H1 (cell line): ENCODE measurements around the gene CCSER2. TPM values are rescaled to one million over a fixed set of nuclear protein-coding genes. Genes with fewer than 3 reads are reported as not detected.

Experiments used
- CTCF ChIA-PET: fragments of 300-600 bp; sonication (Branson Sonifier 250); formaldehyde crosslinking; loops from one replicate; lab custom pipeline; 2021; ENCODE audit not compliant: partially characterized antibody; lab: Charles Lee
- POLR2A ChIA-PET: fragments of 300-600 bp; sonication (Branson Sonifier 250); formaldehyde crosslinking; loops from one replicate; lab custom pipeline; 2021; ENCODE audit warnings: inconsistent platforms; ENCODE audit not compliant: partially characterized antibody; lab: Charles Lee
- DNase-seq, 2 experiments: peaks; one replicate each; pipeline versions ENCODE4 v3.0.0 to v3.0.0-alpha.2; 2010 to 2022; ENCODE audit warnings: low spot score in 2 of 2, low read depth in 1 of 2, mixed read lengths in 1 of 2
- FAIRE-seq: peaks from 2 replicates; lab custom pipeline; 2011; peaks lifted over from hg19 to GRCh38; lab: Jason Lieb, UNC
- H2AFZ ChIP-seq: 2 replicates; pipeline ENCODE4 v1.8.1; 2012; ENCODE audit warnings: low read length, inconsistent platforms
- H2AK5ac ChIP-seq: 2 replicates; pipeline ENCODE4 v1.6.1; 2013; ENCODE audit warnings: low read depth, low read length
- H2BK120ac ChIP-seq: replicated peaks from 2 replicates; pipeline ENCODE3; 2013; ENCODE audit warnings: low read depth, low read length, inconsistent platforms
- H2BK12ac ChIP-seq: 2 replicates; pipeline ENCODE4 v1.6.1; 2013; ENCODE audit warnings: low read depth, low read length
- H2BK15ac ChIP-seq: 2 replicates; pipeline ENCODE4 v1.6.1; 2013; ENCODE audit warnings: low read length
- H2BK20ac ChIP-seq: 2 replicates; pipeline ENCODE4 v1.6.1; 2013; ENCODE audit warnings: low read length
- H2BK5ac ChIP-seq: 2 replicates; pipeline ENCODE4 v1.6.1; 2013; ENCODE audit warnings: low read depth, low read length
- H3K14ac ChIP-seq: 2 replicates; pipeline ENCODE4 v1.6.1; 2013; ENCODE audit warnings: inconsistent platforms; ENCODE audit not compliant: insufficient read length
- H3K18ac ChIP-seq: 2 replicates; pipeline ENCODE4 v1.6.1; 2013; ENCODE audit warnings: low read length; ENCODE audit errors: extremely low read depth
- H3K23ac ChIP-seq: 2 replicates; pipeline ENCODE4 v1.6.1; 2013; ENCODE audit warnings: inconsistent platforms; ENCODE audit not compliant: insufficient read length
- H3K23me2 ChIP-seq: 2 replicates; pipeline ENCODE4 v1.6.1; 2013; ENCODE audit warnings: low read depth, low read length
- H3K27ac ChIP-seq: 2 replicates; pipeline ENCODE4 v1.6.1; 2011; ENCODE audit warnings: low read depth, low read length, inconsistent platforms
- H3K27me3 ChIP-seq, 4 experiments: replicated peaks in 1 of 4; 1 replicate in 1 of 4; 2 replicates in 3 of 4; pipeline versions ENCODE4 v1.6.1 to v1.8.1; 2011 to 2013; ENCODE audit warnings: low read length in 3 of 4, mild to moderate bottlenecking in 3 of 4, inconsistent platforms in 2 of 4, mixed read lengths in 2 of 4, moderate library complexity in 1 of 4; ENCODE audit not compliant: control insufficient read depth in 3 of 4, insufficient read depth in 3 of 4; ENCODE audit errors: extremely low read depth in 1 of 4
- H3K36me3 ChIP-seq, 4 experiments: 2 replicates each; pipeline versions ENCODE4 v1.6.1 to v1.8.1; 2011 to 2013; ENCODE audit warnings: mild to moderate bottlenecking in 4 of 4, low read length in 3 of 4, moderate library complexity in 2 of 4, control low read depth in 1 of 4, inconsistent platforms in 1 of 4; ENCODE audit not compliant: insufficient read depth in 4 of 4, control insufficient read depth in 2 of 4
- H3K4ac ChIP-seq: replicated peaks from 2 replicates; pipeline ENCODE3; 2013; ENCODE audit warnings: low read length, low read depth, mixed read lengths, inconsistent platforms; ENCODE audit not compliant: insufficient read length
- H3K4me1 ChIP-seq, 4 experiments: replicated peaks in 1 of 4; 1 replicate in 1 of 4; 2 replicates in 3 of 4; pipeline versions ENCODE4 v1.6.1 to v1.8.1; 2011 to 2013; ENCODE audit warnings: low read length in 3 of 4, inconsistent platforms in 2 of 4, mixed read lengths in 1 of 4; ENCODE audit not compliant: insufficient read depth in 4 of 4, control insufficient read depth in 3 of 4
- H3K4me2 ChIP-seq, 2 experiments: 2 replicates each; pipeline versions ENCODE4 v1.6.1 to v1.8.1; 2011 to 2013; ENCODE audit warnings: low read depth in 2 of 2, low read length in 2 of 2, control low read depth in 1 of 2, inconsistent platforms in 1 of 2, mild to moderate bottlenecking in 1 of 2; ENCODE audit not compliant: insufficient read depth in 1 of 2
- H3K4me3 ChIP-seq, 4 experiments: fragments of 200-600, 300-600 bp in 1 of 4; sonication (generic), shearing (Covaris generic), sonication (Bioruptor Twin) in 1 of 4; 2 replicates each; pipeline versions ENCODE4 v1.5.1 to v1.8.1; 2011 to 2016; ENCODE audit warnings: low read length in 4 of 4, low read depth in 3 of 4, control low read depth in 2 of 4, inconsistent platforms in 2 of 4, mild to moderate bottlenecking in 2 of 4, mixed read lengths in 1 of 4, moderate library complexity in 1 of 4; ENCODE audit not compliant: insufficient read depth in 2 of 4; ENCODE audit errors: extremely low read depth in 1 of 4
- H3K56ac ChIP-seq: replicated peaks from 2 replicates; pipeline ENCODE3; 2013; ENCODE audit warnings: low read depth, mild to moderate bottlenecking, mixed read lengths, low read length, inconsistent platforms; ENCODE audit not compliant: insufficient read length
- H3K79me1 ChIP-seq: 2 replicates; pipeline ENCODE4 v1.6.1; 2013; ENCODE audit warnings: low read depth, low read length, control low read depth
- H3K79me2 ChIP-seq, 2 experiments: 2 replicates each; pipeline versions ENCODE4 v1.6.1 to v1.8.1; 2012 to 2013; ENCODE audit warnings: low read length in 2 of 2, mild to moderate bottlenecking in 2 of 2, inconsistent platforms in 1 of 2; ENCODE audit not compliant: insufficient read depth in 2 of 2, control insufficient read depth in 1 of 2
- H3K9ac ChIP-seq, 4 experiments: replicated peaks in 1 of 4; 1 replicate in 1 of 4; 2 replicates in 3 of 4; pipeline versions ENCODE4 v1.6.1 to v1.8.1; 2011 to 2013; ENCODE audit warnings: low read depth in 3 of 4, low read length in 3 of 4, control low read depth in 2 of 4, mild to moderate bottlenecking in 2 of 4, moderate library complexity in 2 of 4, inconsistent platforms in 1 of 4; ENCODE audit errors: extremely low read depth in 1 of 4
- H3K9me3 ChIP-seq, 2 experiments: 2 replicates each; pipeline versions ENCODE4 v1.6.1 to v1.8.1; 2012 to 2013; ENCODE audit warnings: mild to moderate bottlenecking in 2 of 2, moderate library complexity in 2 of 2, control low read depth in 1 of 2, inconsistent platforms in 1 of 2, low read depth in 1 of 2, low read length in 1 of 2, mixed read lengths in 1 of 2; ENCODE audit not compliant: insufficient read depth in 2 of 2
- H4K20me1 ChIP-seq, 2 experiments: replicated peaks in 1 of 2; 2 replicates each; pipeline versions ENCODE3 to v1.8.1; 2011 to 2013; ENCODE audit warnings: inconsistent platforms in 2 of 2, low read length in 2 of 2, mild to moderate bottlenecking in 1 of 2; ENCODE audit not compliant: insufficient read depth in 2 of 2, control insufficient read depth in 1 of 2
- H4K5ac ChIP-seq: 2 replicates; pipeline ENCODE4 v1.6.1; 2013; ENCODE audit warnings: low read length, low read depth, mixed read lengths, inconsistent platforms; ENCODE audit not compliant: insufficient read length
- H4K8ac ChIP-seq: 2 replicates; pipeline ENCODE4 v1.8.0; 2013; ENCODE audit warnings: mild to moderate bottlenecking, moderate library complexity, low read length, inconsistent platforms; ENCODE audit not compliant: insufficient read depth; ENCODE audit errors: extremely low read depth
- H4K91ac ChIP-seq: replicated peaks from 2 replicates; pipeline ENCODE3; 2013; ENCODE audit warnings: low read length, mixed read lengths, inconsistent platforms; ENCODE audit not compliant: insufficient read length
- BCL11A ChIP-seq, 2 experiments: IDR thresholded peaks; one replicate each; pipeline ENCODE4 v1.6.1; 2011; ENCODE audit warnings: low read depth in 2 of 2, low read length in 2 of 2, mild to moderate bottlenecking in 2 of 2
- BRCA1 ChIP-seq: IDR thresholded peaks from 2 replicates; pipeline ENCODE4 v1.6.1; 2012; ENCODE audit warnings: low read depth, low read length, improper control_type of control experiment
- HDAC2 ChIP-seq, 2 experiments: fragments of 300-600 bp in 1 of 2; sonication (generic) in 1 of 2; IDR thresholded peaks; 2 replicates each; pipeline ENCODE4 v1.6.1; 2011 to 2012; ENCODE audit warnings: low read depth in 2 of 2, low read length in 2 of 2, mild to moderate bottlenecking in 2 of 2, moderate library complexity in 2 of 2, borderline replicate concordance in 1 of 2, inconsistent platforms in 1 of 2
- NANOG ChIP-seq: IDR thresholded peaks from 2 replicates; pipeline ENCODE4 v1.6.1; 2011; ENCODE audit warnings: low read length, low read depth, mild to moderate bottlenecking, inconsistent platforms; ENCODE audit not compliant: insufficient read depth, poor library complexity, severe bottlenecking
- POLR2AphosphoS5 ChIP-seq: IDR thresholded peaks from 2 replicates; pipeline ENCODE4 v1.6.1; 2011; ENCODE audit warnings: low read depth, low read length
- SRF ChIP-seq: IDR thresholded peaks from 2 replicates; pipeline ENCODE4 v1.6.1; 2011; ENCODE audit warnings: mild to moderate bottlenecking, low read depth, low read length, moderate library complexity
- SUZ12 ChIP-seq: fragments of 200-600 bp; sonication (generic); IDR thresholded peaks from 2 replicates; pipeline ENCODE4 v1.6.1; 2012; ENCODE audit warnings: mild to moderate bottlenecking, inconsistent platforms, low read length, moderate library complexity, mixed read lengths
- USF2 ChIP-seq: IDR thresholded peaks from 2 replicates; pipeline ENCODE4 v1.6.1; 2011; ENCODE audit warnings: low read length, improper control_type of control experiment
- YY1 ChIP-seq: IDR thresholded peaks from 2 replicates; pipeline ENCODE4 v1.6.1; 2011; ENCODE audit warnings: low read depth, mild to moderate bottlenecking, low read length
- WGBS, 2 experiments: shearing (Covaris generic) in 1 of 2; methylation state at CpG; one replicate each; pipeline versions ENCODE4 v1.1.6 to v1.1.7; 2013 to 2015; ENCODE audit warnings: low lambda C conversion rate in 2 of 2, mixed read lengths in 2 of 2, inconsistent platforms in 1 of 2, low coverage in 1 of 2, missing lambda C conversion rate in 1 of 2; ENCODE audit not compliant: insufficient replicate concordance in 2 of 2, insufficient coverage in 1 of 2, insufficient read length in 1 of 2; ENCODE audit errors: extremely low coverage in 1 of 2, missing lambda C conversion rate in 1 of 2; 5-methylcytosine and 5-hydroxymethylcytosine counted together
- polyA plus RNA-seq, 7 experiments: library from polyadenylated mRNA; depleted of rRNA in 3 of 7; stranded (reverse) in 5 of 7; unstranded in 2 of 7; fragments of >200 nt in 5 of 7; fragments of 200-250 nt in 2 of 7; gene quantifications; 1 replicate in 5 of 7; 2 replicates in 1 of 7; 4 replicates in 1 of 7; pipeline versions ENCODE4 v1.2.1 to v1.2.3, GENCODE V29; 2011 to 2013; ENCODE audit warnings: missing spikeins in 2 of 7, mixed read lengths in 2 of 7
- total RNA-seq: library from RNA; stranded (reverse); fragmentation: NEBNext Ultra II Directional; extraction: Animal tissue kit (Norgen Biotek cat#: 25700); gene quantifications from 2 replicates; pipeline ENCODE4 v1.2.1, GENCODE V29; 2021
- TF ChIP-seq, protein P1 (sequence below): IDR thresholded peaks from 2 replicates; pipeline ENCODE4 v1.6.1; 2012; ENCODE audit warnings: inconsistent platforms

CCSER2 gene
- total and polyA plus RNA-seq, 2 of the 8 experiments (the other 6 are each of a cell fraction or from before 2014, with no cell fraction given), result 6.9 to 30.5 TPM

DNA sequence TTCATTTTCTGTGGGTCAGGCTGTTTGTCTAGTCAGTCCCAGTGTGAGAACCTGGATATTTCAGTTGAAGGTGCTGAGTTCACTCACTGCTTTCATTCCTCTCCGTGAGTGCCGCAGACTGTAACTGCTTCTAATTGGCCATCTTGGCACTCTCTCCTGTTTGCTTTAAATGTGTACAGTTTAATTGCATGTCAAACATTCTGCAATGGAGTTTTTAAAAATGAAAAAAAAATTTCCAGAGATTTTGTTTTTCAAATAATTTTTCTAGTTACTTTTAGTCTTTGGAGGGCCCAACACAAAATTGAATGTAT, 87.8 kb downstream of the CCSER2 start:
- no peak for DNase-seq
- 93% methylated on average over 2 of the region's 2 CpGs; no CpG with 5 or more reads in 1 of the 2 experiments for WGBS, 2 experiments

More for the DNA sequence above, 87.8 kb downstream of the CCSER2 start:
- no peak overlapping the region for H3K4ac ChIP-seq
- POLR2A ChIA-PET, result no interaction called here
- H4K5ac ChIP-seq, result no peak overlapping the region
- no peak overlapping the region for H4K91ac ChIP-seq
- no peak overlapping the region for H3K9ac ChIP-seq
- no peak for FAIRE-seq
- peaks cover 0 to 2% (median 0%) of the 10 kb centered on the region in 4 experiments; a peak in 1 of 8 replicates for H3K36me3 ChIP-seq
- no peak for TF ChIP-seq BCL11A (IDR thresholded peaks at IDR 0.05; ENCODE audit: low read depth in 2 of 2, low read length in 2 of 2)
- no peak for TF ChIP-seq YY1
- TF ChIP-seq, protein P1, sequence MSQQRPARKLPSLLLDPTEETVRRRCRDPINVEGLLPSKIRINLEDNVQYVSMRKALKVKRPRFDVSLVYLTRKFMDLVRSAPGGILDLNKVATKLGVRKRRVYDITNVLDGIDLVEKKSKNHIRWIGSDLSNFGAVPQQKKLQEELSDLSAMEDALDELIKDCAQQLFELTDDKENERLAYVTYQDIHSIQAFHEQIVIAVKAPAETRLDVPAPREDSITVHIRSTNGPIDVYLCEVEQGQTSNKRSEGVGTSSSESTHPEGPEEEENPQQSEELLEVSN, result no peak
- TF ChIP-seq USF2, result no peak
- TF ChIP-seq SUZ12, result no peak
- TF ChIP-seq HDAC2 (IDR thresholded peaks at IDR 0.05; ENCODE audit: borderline replicate concordance in 1 of 2, low read depth in 2 of 2, low read length in 2 of 2), result no peak
- TF ChIP-seq SRF, result no peak
- no peak for TF ChIP-seq BRCA1
- no peak for TF ChIP-seq NANOG
- no peak for TF ChIP-seq POLR2AphosphoS5
- TF ChIP-seq, all 59 proteins: peak for 0
- Histone ChIP-seq H3K79me1 (no peaks in the 10 kb centered on the region; the same call in 1 of the 2 replicates), H2AK5ac (no peak overlapping the region), H3K56ac (no peak overlapping the region), H4K20me1 (no peaks in the 10 kb centered on the region), H3K79me2 (peaks cover 0 to 37% of the 10 kb centered on the region in 2 experiments; a peak in 2 of 4 replicates), H3K4me1 (no peaks in the 10 kb centered on the region), H3K27me3 (no peaks in the 10 kb centered on the region), H3K23me2 (no peaks in the 10 kb centered on the region), H2BK120ac (no peak overlapping the region), H3K4me3 (no peak overlapping the region), H2BK15ac (no peak overlapping the region), H3K14ac (no peak overlapping the region), H3K23ac (no peak overlapping the region), H4K8ac (no peak overlapping the region), H2BK20ac (no peak overlapping the region), H2BK12ac (no peak overlapping the region), H3K9me3 (peaks cover 8 to 18% of the 10 kb centered on the region in 2 experiments), H3K27ac (no peak overlapping the region), H3K4me2 (no peak overlapping the region), H2AFZ (no peak overlapping the region), H3K18ac (no peak overlapping the region), H2BK5ac (no peak overlapping the region)
- CTCF ChIA-PET, result interaction anchor here (1.4 kb wide), 1 partner anchor 14 kb away, joined by 6 read pairs; no protein-coding TSS in a partner anchor
